Activated CD4-positive, alpha-beta T cell treated with anti-CD3 and anti-CD28 coated beads for 24 hours (primary cell): Measurements from ENCODE around the gene TSSC4.

Experiments used
- DNase-seq, 2 donors: peaks; one replicate each; pipeline ENCODE4 v3.0.0-alpha.2; 2020; ENCODE audit warnings: low read depth in 2 of 2

TSSC4 gene

GRCh38 chr11:2433106-2433925 lies 32.8 kb downstream of the TSSC4 start:
- no peak for DNase-seq

- no peak for DNase-seq
Observed at GRCh38 chr11:2434008-2434407, 33.5 kb downstream of the TSSC4 start.

DNA sequence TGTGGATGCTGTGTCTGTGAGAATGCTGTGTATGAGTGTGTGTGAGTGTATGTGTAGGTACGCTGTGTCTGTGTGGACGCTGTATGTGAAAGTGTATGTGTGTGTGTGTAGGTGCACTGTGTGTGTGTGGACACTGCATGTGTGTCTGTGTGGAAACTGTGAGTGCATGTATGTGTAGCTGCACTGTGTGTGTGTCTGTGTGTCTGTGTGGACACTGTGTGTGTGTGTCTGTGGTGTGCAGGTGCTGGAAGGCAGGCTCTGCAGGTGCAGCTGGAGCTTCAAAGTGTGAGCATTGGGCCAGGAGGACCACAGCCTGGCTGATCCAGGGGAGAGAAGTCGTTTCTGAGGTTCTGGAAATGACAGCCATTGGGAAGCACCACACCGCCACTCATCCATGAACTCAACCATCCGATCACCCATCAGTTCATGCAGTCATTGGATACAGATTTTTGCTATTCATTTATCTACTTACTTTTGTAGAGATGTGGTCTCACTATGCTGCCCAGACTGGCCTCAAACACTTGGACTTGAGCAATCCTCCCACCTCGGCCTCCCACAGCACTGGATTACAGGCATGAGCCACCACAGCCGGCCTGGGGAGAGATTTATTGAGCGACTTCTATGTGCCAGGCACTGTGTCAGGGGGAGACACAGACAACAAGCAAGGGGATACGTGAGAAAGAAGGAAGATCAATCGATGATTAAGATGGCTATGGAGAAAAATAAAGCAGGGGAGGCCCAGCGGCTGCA lies 34.1 kb downstream of the TSSC4 start:
- no peak for DNase-seq

- no peak for DNase-seq
Observed at GRCh38 chr11:2435288-2436012, 34.9 kb downstream of the TSSC4 start.

DNA sequence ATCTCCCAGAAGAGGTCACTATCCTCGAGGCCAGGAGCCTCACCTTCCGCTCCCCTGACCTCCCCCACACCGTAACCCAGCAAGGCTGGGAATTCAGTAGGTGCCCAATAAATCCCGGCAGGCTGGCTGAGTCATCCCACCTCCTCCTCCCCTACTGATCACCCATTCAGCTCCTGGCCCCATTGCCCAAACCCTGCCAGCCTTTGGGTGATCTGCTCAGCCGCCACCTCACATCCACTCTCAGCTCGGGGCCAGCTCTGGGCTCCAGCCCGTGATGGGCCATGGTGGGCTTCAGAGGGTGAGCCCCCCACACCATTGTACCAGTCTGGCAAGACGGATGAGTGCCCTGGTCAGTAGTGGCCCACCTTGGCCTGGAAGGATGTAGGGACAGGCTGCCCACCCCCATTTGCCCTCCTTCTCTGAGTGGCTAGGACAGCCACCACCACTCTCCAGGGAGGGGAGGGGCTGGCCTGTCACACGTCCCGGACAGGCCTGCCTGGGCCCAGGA lies 35.5 kb downstream of the TSSC4 start:
- DNase-seq: no peak

GRCh38 chr11:2436521-2437031 lies 36.0 kb downstream of the TSSC4 start:
- DNase-seq: no peak

- no peak for DNase-seq
Observed at GRCh38 chr11:2437516-2437915, 37.0 kb downstream of the TSSC4 start.

DNA sequence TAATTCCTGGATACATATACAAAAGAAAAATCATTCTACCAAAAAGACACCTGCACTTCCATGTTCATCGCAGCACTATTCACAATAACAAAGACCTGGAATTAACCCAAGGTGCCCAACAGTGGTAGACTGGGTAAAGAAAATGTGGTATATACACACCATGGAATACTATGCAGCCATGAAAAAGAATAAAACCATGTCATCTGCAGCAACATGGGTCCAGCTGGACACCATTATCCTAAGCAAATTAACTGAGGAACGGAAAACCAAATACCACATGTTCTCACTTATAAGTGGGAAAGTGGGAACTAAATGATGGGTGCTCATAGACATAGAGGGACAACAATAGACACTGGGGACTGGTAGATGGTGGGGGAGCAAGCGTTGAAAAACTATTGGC lies 39.3 kb downstream of the TSSC4 start:
- DNase-seq: no peak

- no peak for DNase-seq
Observed at GRCh38 chr11:2440646-2441045, 40.1 kb downstream of the TSSC4 start.

GRCh38 chr11:2441171-2441570 lies 40.6 kb downstream of the TSSC4 start:
- DNase-seq: no peak

- no peak for DNase-seq
Observed at GRCh38 chr11:2442589-2442988, 42.0 kb downstream of the TSSC4 start.

GRCh38 chr11:2443406-2443805 lies 42.9 kb downstream of the TSSC4 start:
- no peak for DNase-seq

- peak; percentile 76 to 77 for DNase-seq
Observed at GRCh38 chr11:2443881-2444820, 43.6 kb downstream of the TSSC4 start, which contains the start of gene TRPM5. TRPM5 (minus strand) TSS chr11:2444514; CDS start chr11:2423036, 21,478 bp downstream.

DNA sequence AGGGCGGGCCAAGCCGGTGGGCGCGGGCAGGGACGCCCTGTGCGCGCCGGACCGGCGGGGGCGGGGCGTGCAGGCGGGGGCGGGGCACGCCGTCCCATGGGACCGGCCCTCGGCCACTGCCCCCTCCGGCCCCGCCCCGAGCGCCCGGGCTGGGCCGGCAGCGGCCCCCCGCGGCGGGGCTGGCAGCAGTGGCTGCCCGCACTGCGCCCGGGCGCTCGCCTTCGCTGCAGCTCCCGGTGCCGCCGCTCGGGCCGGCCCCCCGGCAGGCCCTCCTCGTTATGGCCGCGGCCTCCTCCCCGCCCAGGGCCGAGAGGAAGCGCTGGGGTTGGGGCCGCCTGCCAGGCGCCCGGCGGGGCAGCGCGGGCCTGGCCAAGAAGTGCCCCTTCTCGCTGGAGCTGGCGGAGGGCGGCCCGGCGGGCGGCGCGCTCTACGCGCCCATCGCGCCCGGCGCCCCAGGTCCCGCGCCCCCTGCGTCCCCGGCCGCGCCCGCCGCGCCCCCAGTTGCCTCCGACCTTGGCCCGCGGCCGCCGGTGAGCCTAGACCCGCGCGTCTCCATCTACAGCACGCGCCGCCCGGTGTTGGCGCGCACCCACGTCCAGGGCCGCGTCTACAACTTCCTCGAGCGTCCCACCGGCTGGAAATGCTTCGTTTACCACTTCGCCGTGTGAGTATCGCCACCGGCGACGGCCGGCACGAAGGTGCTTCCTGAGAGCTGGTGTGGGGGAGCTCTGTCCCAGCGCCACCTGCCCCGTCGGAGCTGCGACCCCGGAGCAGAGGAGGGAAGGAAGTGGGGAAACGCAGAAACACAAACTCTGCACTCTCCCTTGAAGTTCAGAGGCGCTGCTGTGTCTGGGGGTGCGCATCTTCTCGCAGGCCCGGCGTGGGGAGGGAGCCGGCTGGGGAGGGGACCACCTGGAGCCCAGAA lies 44.5 kb downstream of the TSSC4 start, which contains the start of gene KCNQ1:
Gene KCNQ1, plus strand, starts transcription at position 188 of the 925 bp plus-strand sequence. Its CDS starts 91 bp downstream, at position 279.
- DNase-seq: peak in 1 of 2 donors; percentile 58

GRCh38 chr11:2445746-2446551 lies 45.4 kb downstream of the TSSC4 start:
- DNase-seq: no peak

- no peak for DNase-seq
Observed at GRCh38 chr11:2446590-2447252, 46.2 kb downstream of the TSSC4 start.

DNA sequence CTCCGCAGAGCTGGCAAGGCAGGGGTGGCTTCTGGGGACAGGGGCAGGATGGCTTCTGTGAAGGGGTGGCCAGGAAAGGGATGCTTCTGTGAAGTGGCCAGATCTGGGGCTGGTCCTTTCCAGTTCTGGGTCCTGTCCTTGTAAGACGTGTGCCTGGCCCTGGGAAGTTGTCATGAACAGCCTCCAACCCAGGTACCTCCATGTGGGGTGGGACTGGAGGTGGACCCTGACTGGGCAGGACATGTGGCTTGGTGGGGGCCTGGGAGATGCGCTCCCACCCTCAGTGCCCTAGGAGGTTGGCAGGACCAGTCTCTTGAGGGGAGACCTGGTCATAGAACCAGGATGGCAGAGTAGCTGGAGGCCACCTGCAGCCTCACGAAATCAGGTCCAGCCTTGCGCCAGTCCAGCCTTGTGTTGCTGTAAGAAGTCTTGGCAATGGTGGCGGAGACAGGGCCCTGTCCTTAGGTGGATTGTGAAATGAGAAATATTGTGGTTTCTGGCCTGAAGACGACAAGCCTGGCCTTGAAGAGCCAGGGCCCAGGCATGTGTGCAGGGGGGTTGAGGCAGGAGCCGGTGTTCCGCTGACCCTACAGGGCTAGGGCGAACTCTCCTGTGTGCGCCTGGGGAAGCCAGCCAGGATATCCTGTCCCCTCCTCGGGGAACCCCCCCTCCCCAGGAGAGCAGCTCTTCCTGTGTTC lies 46.9 kb downstream of the TSSC4 start:
- no peak for DNase-seq
